HEK293T (cell line): ENCODE measurements around the gene COL17A1.

Source experiments
- ARNT ChIP-seq: fragments of 450-650 bp; IDR thresholded peaks from 2 replicates; pipeline ENCODE4 v1.6.1; 2017; ENCODE audit warnings: mild to moderate bottlenecking
- CTBP1 ChIP-seq: fragments of 450-650 bp; IDR thresholded peaks from 2 replicates; pipeline ENCODE4 v1.6.1; 2016; ENCODE audit warnings: borderline replicate concordance
- FOXA1 ChIP-seq: fragments of 450-650 bp; IDR thresholded peaks from 2 replicates; pipeline ENCODE4 v1.6.1; 2016; ENCODE audit warnings: mild to moderate bottlenecking
- NFRKB ChIP-seq: fragments of 450-650 bp; IDR thresholded peaks from 2 replicates; pipeline ENCODE4 v1.6.1; 2016; ENCODE audit warnings: mild to moderate bottlenecking, moderate library complexity
- SP1 ChIP-seq: fragments of 450-650 bp; IDR thresholded peaks from 2 replicates; pipeline ENCODE4 v1.6.1; 2017
- SUZ12 ChIP-seq: fragments of 450-650 bp; IDR thresholded peaks from 2 replicates; pipeline ENCODE4 v1.6.1; 2016; ENCODE audit warnings: mild to moderate bottlenecking
- TARDBP ChIP-seq: fragments of 450-650 bp; IDR thresholded peaks from 2 replicates; pipeline ENCODE4 v1.6.1; 2016
- ZNF384 ChIP-seq: fragments of 450-650 bp; IDR thresholded peaks from 2 replicates; pipeline ENCODE4 v1.6.1; 2016

DNA sequence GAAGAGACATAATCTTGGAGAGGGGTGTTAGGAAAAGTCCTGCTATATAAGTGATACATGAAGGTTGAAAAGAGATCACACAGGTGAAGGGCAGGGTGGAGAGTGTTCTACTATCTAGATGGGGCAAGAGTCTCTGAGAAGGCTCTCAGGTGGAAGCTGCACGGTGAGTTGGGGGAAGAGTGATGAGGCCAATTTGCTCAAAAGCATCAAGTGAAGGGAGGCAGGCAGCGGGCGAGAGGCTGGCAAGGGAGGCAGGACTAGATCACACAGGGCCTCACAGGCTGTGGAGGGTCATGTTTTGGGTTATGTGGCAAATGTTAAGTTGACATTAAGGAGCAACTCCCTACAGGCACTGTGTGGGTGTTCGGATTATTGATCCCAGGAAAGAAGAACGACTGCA is 2.6 kb upstream of the COL17A1 start:
- no peak for TF ChIP-seq ARNT
- TF ChIP-seq NFRKB = no peak
- TF ChIP-seq SUZ12 = no peak
- no peak for TF ChIP-seq CTBP1
- TF ChIP-seq FOXA1 = no peak
- TF ChIP-seq ZNF384 = no peak
- no peak for TF ChIP-seq SP1
- TF ChIP-seq TARDBP = no peak
